GM18861 (cell line): ENCODE results near the gene SAP30L.

Source experiments
- ATAC-seq: cut with Tn5 transposase; IDR thresholded peaks from one replicate; pipeline ENCODE4 v1.9.1; 2021; ENCODE audit not compliant: unreplicated experiment

Gene SAP30L

DNA sequence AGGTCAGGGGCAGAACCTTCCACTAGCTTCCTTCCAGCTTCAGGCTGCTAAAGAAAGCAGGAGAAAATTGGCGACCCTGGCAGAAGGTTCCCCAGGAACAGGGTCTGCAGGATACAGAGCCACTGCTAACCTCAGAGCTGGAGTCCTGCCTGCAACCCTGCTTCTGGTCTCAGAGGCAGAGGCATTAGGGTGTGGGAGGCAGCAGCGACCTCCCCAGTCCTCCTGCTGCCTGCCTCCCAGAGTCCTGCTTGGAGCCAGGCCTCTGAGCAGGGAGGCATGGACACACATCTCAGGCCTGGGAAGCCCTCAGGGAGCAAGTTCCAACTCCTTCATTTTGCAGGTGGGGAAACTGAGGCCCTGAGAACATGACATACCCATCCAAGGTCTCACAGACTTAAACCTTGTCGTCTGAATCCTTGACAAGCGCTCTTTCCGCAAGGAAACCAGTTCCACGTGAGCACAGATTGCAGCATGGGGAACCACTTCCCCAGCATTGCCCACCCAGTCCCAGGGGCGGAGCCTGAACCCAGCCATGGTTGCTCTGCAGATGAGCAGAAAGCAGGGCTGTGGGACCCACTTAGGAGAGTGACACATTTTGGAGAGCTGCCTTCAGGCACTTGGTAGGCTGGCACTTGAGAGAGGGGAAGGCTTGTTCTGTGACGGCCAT, 60.4 kb downstream of the SAP30L start:
- no peak for ATAC-seq

DNA sequence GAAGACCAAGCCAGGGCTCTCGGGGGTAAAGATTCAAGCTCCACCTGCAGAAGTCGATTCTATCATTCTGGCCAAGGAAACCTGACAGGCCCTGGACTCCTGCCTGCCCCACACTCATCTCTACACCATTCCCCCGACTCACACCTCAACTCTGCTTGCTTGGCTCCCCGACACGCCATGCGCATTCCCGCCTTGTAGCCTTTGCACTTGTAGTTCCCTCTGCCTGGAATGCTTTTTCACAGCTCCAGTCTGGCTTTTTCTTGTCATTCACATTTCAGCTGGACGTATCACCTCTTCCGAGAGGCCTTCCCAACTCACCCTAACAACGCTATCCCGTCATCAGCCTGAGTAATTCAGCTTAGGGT, 60.9 kb downstream of the SAP30L start:
- ATAC-seq: no peak

DNA sequence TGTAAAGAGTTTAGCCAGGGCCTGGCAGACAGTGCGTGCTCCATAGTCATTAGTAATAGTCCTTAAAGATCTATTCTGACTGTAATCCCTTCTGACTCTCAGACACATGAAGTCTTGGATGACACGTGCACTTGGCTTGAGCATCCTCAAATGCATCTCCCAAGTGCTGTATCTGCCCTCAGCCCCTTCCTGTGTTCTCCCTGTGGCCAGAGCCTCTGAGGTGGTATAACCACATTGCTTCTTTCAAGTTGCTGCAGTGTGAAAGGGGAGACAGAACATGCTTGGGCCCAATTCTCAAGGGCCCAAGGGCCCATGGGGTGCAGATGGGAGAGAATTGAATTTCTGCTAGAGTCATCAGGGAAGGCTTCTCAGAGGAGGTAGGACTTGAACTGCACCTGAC, 62.3 kb downstream of the SAP30L start:
- ATAC-seq: no peak

DNA sequence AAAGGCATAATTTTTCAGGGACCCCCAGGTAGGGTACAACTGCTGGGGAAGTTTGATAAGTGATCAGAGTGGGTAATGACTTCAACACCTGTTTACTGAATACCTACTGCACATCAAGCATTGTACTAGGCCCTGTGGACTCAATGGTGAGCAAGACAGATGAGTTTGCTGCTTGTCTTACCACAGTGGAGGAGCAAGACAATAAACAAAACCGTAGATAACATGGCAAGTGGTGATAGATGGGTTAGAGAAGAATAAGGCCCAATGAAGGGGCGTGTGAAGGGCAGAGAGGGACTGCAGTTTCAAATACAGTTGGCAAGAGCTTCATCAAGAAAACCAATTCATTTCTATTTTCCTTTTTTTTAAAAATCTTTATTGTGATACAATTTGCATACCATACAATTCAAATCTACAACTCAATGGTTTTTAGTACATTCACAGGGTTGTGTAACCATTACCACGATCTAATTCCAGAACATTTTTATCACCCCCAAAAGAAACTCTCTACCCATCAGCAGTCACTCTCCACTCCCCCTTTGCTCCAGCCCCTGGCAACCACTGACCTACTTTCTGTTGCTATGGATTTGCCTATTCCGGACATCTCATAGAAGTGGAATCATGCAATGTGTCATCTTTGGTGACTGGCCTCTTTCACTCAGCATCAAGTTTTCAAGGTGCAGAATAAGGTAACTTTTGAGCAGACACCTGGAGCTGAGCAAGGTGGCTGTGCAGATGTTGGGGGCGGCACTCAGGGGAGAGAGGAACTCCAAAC, 64.2 kb downstream of the SAP30L start:
- no peak for ATAC-seq
